Right atrium auricular region (tissue), 2 donors: ENCODE measurements around the gene MAPK8IP3. TPM values are rescaled to one million over a fixed set of nuclear protein-coding genes. Genes with fewer than 3 reads are reported as not detected.

ENCODE experiments used
- DNase-seq: peaks from one replicate; pipeline ENCODE4 v3.0.0-alpha.2; 2019; ENCODE audit warnings: low spot score
- H3K27ac ChIP-seq, 2 donors: fragments of 200-600 bp; sonication (generic); 1 replicate in 1 of 2; 2 replicates in 1 of 2; pipeline ENCODE4 v1.5.1; 2016 to 2019
- H3K27me3 ChIP-seq, 2 donors: fragments of 200-600 bp; sonication (generic); one replicate each; pipeline versions ENCODE4 v1.5.1 to v1.6.0; 2017 to 2019
- H3K36me3 ChIP-seq: fragments of 200-600 bp; sonication (generic); one replicate; pipeline ENCODE4 v1.5.1; 2016
- H3K4me1 ChIP-seq, 2 donors: fragments of 200-600 bp; sonication (generic); one replicate each; pipeline versions ENCODE4 v1.5.1 to v1.6.0; 2017 to 2019
- H3K4me3 ChIP-seq, 2 donors: fragments of 200-600 bp; sonication (generic); 1 replicate in 1 of 2; 2 replicates in 1 of 2; pipeline ENCODE4 v1.5.1; 2017 to 2019; ENCODE audit warnings: mild to moderate bottlenecking in 1 of 2, moderate library complexity in 1 of 2
- H3K9me3 ChIP-seq, 2 donors: fragments of 200-600 bp; sonication (generic); one replicate each; pipeline ENCODE4 v1.5.1; 2019
- total RNA-seq, 2 donors: library from RNA; depleted of rRNA; stranded (reverse); fragments of >200 nt; gene quantifications; one replicate each; pipeline ENCODE4 v1.1.0, GENCODE V29; 2016
- TF ChIP-seq, protein P1 (sequence below), 2 donors: fragments of 200-600 bp; sonication (generic); IDR thresholded peaks; one replicate each; pipeline ENCODE4 v1.5.1; 2019; ENCODE audit warnings: antibody characterized with exemption in 2 of 2

The MAPK8IP3 gene
- total RNA-seq, 2 donors from 2014 or later: 43.1 to 43.3 TPM

DNA sequence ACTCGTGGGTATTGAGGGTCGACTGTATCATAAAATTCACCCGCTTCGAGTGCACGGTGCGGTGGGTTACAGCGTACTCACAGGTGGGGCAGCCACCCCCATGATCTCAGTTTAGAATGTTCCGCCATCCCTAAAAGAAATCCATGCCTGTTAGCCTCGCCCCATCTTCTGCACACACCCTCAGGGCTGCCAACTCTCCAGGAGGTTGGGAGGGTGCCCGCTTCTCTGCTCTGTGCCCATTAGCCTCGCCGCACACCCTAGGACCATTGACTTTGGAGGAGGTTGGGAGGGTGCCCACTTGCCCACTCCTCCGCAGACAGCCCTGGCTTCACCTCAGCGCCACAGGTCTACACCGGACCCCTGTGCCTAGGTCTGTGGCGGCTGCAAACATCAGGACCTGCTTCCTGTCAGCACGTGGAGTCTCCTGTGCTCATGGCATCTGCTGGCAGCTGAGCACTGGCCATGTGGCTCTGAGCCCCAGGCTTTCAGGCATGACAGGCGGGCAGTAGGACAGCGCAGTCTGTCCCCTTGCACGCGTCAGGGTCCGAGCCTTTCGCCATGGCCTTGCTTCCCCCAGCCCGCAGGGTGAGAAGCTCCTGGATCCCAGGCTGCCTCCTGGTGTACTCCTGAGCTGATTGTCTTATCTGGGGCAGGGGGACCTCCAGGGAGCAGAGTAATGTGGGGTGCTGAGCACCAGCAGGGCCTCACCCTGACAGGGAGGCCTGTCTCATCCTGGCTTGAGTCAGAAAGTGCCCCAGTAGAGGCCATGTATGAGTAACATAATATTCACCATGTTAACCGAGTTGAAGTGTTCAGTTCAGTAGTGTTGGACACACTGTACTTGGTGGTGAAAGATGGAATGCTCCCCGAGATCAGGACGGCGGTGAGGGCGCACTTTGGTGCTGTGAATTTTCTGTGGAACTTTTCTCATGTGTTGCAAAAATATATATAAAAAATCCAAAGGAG, 43.4 kb downstream of the MAPK8IP3 start:
- H3K27ac ChIP-seq: no peak overlapping the region
- TF ChIP-seq, protein P1, sequence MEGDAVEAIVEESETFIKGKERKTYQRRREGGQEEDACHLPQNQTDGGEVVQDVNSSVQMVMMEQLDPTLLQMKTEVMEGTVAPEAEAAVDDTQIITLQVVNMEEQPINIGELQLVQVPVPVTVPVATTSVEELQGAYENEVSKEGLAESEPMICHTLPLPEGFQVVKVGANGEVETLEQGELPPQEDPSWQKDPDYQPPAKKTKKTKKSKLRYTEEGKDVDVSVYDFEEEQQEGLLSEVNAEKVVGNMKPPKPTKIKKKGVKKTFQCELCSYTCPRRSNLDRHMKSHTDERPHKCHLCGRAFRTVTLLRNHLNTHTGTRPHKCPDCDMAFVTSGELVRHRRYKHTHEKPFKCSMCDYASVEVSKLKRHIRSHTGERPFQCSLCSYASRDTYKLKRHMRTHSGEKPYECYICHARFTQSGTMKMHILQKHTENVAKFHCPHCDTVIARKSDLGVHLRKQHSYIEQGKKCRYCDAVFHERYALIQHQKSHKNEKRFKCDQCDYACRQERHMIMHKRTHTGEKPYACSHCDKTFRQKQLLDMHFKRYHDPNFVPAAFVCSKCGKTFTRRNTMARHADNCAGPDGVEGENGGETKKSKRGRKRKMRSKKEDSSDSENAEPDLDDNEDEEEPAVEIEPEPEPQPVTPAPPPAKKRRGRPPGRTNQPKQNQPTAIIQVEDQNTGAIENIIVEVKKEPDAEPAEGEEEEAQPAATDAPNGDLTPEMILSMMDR (IDR thresholded peaks at IDR 0.05): no peak
- peaks cover 73% of the 10 kb centered on the region for H3K36me3 ChIP-seq
- no peak overlapping the region for H3K4me3 ChIP-seq
- no peak for DNase-seq
- H3K4me1 ChIP-seq: no peaks in the 10 kb centered on the region
- H3K9me3 ChIP-seq: no peaks in the 10 kb centered on the region
- no peaks in the 10 kb centered on the region for H3K27me3 ChIP-seq

DNA sequence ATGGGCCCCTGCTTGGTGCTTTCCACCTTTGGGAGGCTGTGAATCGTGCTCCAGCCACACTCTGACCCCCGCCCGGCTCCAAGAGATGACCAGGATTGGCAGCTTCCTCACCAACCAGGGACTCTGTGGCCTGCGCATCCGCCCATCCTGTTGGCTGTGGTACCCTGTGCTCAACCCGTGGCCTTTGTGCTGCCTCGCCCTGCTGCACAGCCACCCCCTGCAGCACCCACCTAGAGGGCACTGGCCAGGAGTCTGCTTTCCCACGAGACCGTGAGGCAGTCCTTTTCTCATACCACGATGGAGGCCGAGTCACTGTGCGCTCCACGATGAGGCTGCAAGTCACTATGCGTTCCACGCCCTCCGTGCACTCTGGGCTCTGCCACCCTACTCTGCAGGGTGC, 46.0 kb downstream of the MAPK8IP3 start:
- H3K4me3 ChIP-seq: no peak overlapping the region
- no peaks in the 10 kb centered on the region for H3K9me3 ChIP-seq
- H3K36me3 ChIP-seq: peaks cover 57% of the 10 kb centered on the region
- no peak for DNase-seq
- TF ChIP-seq, protein P1 (IDR thresholded peaks at IDR 0.05): no peak
- H3K27ac ChIP-seq: no peak overlapping the region
- H3K27me3 ChIP-seq: no peaks in the 10 kb centered on the region
- H3K4me1 ChIP-seq: no peaks in the 10 kb centered on the region

DNA sequence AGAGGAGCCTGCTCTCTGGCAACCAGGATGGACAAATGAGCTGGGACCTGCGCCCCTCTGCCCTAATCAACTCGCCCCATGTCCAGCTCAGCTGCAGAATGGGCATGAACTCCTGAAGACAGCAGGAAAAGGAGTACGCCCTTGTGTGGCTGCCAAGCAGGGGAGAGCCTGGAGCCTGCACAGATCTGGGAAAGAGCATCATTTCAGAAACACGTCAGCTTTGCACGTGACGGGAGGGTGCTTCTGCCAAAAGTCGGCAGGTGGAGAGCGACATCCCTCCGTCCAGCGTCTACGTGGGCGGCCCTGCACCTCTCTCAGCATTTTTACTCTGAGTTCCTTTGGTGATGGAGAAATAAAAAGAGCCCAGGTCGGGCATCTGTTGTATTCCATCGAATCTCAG, 46.9 kb downstream of the MAPK8IP3 start:
- no peak overlapping the region for H3K27ac ChIP-seq
- DNase-seq: no peak
- TF ChIP-seq, protein P1 (IDR thresholded peaks at IDR 0.05): no peak
- H3K9me3 ChIP-seq: no peaks in the 10 kb centered on the region
- H3K4me3 ChIP-seq: no peak overlapping the region
- H3K27me3 ChIP-seq: no peaks in the 10 kb centered on the region
- H3K4me1 ChIP-seq: no peaks in the 10 kb centered on the region
- H3K36me3 ChIP-seq: peaks cover 61% of the 10 kb centered on the region

DNA sequence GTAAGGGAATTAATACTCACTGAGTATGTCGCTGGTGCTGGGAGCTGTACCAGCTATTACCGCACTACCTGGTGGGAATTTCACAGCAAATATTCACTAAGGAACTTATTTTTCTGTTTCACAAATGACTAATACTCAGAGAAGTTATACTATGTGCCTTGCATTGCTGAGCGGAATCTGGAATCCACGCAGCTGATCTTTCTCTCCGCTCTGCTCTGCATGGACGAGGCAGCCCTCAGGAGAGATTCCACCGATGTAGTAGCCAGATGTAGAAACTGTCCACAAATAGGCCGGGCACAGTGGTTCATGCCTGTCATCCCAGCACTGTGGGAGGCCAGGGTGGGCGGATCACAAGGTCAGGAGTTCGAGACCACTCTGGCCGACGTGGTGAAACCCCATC, 48.2 kb downstream of the MAPK8IP3 start:
- peaks cover 55% of the 10 kb centered on the region for H3K36me3 ChIP-seq
- no peaks in the 10 kb centered on the region for H3K4me1 ChIP-seq
- no peaks in the 10 kb centered on the region for H3K9me3 ChIP-seq
- TF ChIP-seq, protein P1 (IDR thresholded peaks at IDR 0.05): no peak
- H3K27me3 ChIP-seq: no peaks in the 10 kb centered on the region
- no peak overlapping the region for H3K4me3 ChIP-seq
- DNase-seq: no peak
- H3K27ac ChIP-seq: no peak overlapping the region

DNA sequence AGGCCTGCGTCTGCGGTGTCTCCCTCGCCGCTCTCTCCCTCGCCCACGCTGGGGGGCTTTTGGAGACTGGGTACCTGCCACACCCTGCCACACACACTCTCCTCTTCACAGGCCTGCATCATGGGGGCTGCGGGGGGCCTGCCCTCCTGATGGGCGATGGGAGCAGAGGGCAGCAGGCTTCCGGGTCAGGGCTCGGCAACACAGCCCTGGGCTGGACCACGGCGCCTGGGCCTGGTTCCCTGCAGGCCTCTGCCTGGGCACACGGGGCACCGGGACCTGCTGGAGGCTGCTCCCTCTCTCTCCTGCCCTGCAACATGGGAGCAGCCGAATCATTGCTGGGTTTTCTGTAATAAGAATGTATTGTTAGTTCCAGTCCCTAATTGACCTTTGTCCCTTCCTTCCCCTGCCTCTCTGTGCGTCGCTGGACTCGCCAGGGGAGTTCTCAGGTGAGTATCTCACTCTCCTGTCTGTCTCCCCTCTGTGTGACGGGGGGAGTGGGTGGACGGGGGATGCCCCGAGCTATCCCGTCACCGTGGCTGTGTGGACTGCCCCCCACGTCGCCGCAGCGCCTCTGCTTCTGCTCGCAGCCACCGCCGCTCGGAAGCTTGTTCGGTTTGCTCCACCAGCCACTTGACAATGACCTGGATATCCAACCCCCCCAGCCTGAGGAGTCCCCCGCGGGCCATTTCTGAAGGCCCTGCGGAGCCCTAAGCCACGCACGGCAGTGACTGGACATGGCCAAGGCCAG, 51.9 kb downstream of the MAPK8IP3 start:
- H3K27ac ChIP-seq: no peak overlapping the region
- TF ChIP-seq, protein P1 (IDR thresholded peaks at IDR 0.05): no peak
- H3K9me3 ChIP-seq: no peaks in the 10 kb centered on the region
- no peak overlapping the region for H3K4me3 ChIP-seq
- DNase-seq: no peak
- H3K4me1 ChIP-seq: no peaks in the 10 kb centered on the region
- no peaks in the 10 kb centered on the region for H3K27me3 ChIP-seq
- peaks cover 55% of the 10 kb centered on the region for H3K36me3 ChIP-seq
